ENCODE measurements around the gene PPP1R7.

Gene PPP1R7

GRCh38 chr2:241154915-241155314 lies 4.6 kb downstream of the PPP1R7 start:
- Histone ChIP-seq H4K20me1 (ENCODE audit: insufficient read depth, low read length) (peaks cover 12% of the 10 kb centered on the region; the same call in 1 of the 2 replicates), H3K36me3 (ENCODE audit: insufficient read depth, low read length) (peaks cover 49% of the 10 kb centered on the region), H3K9ac (ENCODE audit: low read depth, low read length) (no peak overlapping the region), H3K4me2 (ENCODE audit: insufficient read depth, low read length) (no peak overlapping the region), H2AFZ (ENCODE audit: low read depth, low read length) (no peak overlapping the region), H3K79me2 (ENCODE audit: insufficient read depth, low read length) (peaks cover 31% of the 10 kb centered on the region), H3K27ac (ENCODE audit: low read length) (no peak overlapping the region), H3K4me1 (ENCODE audit: insufficient read depth, low read length) (peaks cover 17% of the 10 kb centered on the region), H3K9me3 (ENCODE audit: insufficient read depth, low read length, severe bottlenecking) (no peaks in the 10 kb centered on the region), H3K4me3 (ENCODE audit: low read depth in 1 of 2, low read length in 2 of 2) (no peak overlapping the region), H3K27me3 (ENCODE audit: insufficient read depth, low read length, poor library complexity) (no peaks in the 10 kb centered on the region)
- no peak for DNase-seq
- TF ChIP-seq CTCF (IDR thresholded peaks at IDR 0.05; ENCODE audit: borderline replicate concordance, extremely low read depth, low read length, poor library complexity, severe bottlenecking): no peak
- TF ChIP-seq EZH2 (IDR thresholded peaks at IDR 0.05; ENCODE audit: borderline replicate concordance, low read depth, low read length, severe bottlenecking): no peak
- no peak for ATAC-seq (ENCODE audit: insufficient read depth, low read depth)

- no peak for ATAC-seq (ENCODE audit: insufficient read depth, low read depth)
- Histone ChIP-seq H3K36me3 (ENCODE audit: insufficient read depth, low read length) (peaks cover 57% of the 10 kb centered on the region), H3K9me3 (ENCODE audit: insufficient read depth, low read length, severe bottlenecking) (no peaks in the 10 kb centered on the region), H3K27me3 (ENCODE audit: insufficient read depth, low read length, poor library complexity) (no peaks in the 10 kb centered on the region), H3K9ac (ENCODE audit: low read depth, low read length) (no peak overlapping the region), H3K4me2 (ENCODE audit: insufficient read depth, low read length) (no peak overlapping the region), H4K20me1 (ENCODE audit: insufficient read depth, low read length) (peaks cover 12% of the 10 kb centered on the region; the same call in 1 of the 2 replicates), H3K4me3 (ENCODE audit: low read depth in 1 of 2, low read length in 2 of 2) (no peak overlapping the region), H3K27ac (ENCODE audit: low read length) (no peak overlapping the region), H3K79me2 (ENCODE audit: insufficient read depth, low read length) (peaks cover 26% of the 10 kb centered on the region), H2AFZ (ENCODE audit: low read depth, low read length) (no peak overlapping the region), H3K4me1 (ENCODE audit: insufficient read depth, low read length) (peaks cover 14% of the 10 kb centered on the region)
- TF ChIP-seq CTCF (IDR thresholded peaks at IDR 0.05; ENCODE audit: borderline replicate concordance, extremely low read depth, low read length, poor library complexity, severe bottlenecking) (no peak), EZH2 (IDR thresholded peaks at IDR 0.05; ENCODE audit: borderline replicate concordance, low read depth, low read length, severe bottlenecking) (no peak)
- DNase-seq: no peak
These were observed 5.7 kb downstream of the PPP1R7 start for GRCh38 chr2:241155936-241156335.

- Histone ChIP-seq H3K27ac (ENCODE audit: low read length) (no peak overlapping the region), H3K4me1 (ENCODE audit: insufficient read depth, low read length) (peaks cover 4% of the 10 kb centered on the region), H3K9ac (ENCODE audit: low read depth, low read length) (no peak overlapping the region), H3K27me3 (ENCODE audit: insufficient read depth, low read length, poor library complexity) (no peaks in the 10 kb centered on the region), H4K20me1 (ENCODE audit: insufficient read depth, low read length) (peaks cover 12% of the 10 kb centered on the region; the same call in 1 of the 2 replicates), H2AFZ (ENCODE audit: low read depth, low read length) (no peak overlapping the region), H3K4me3 (ENCODE audit: low read depth in 1 of 2, low read length in 2 of 2) (no peak overlapping the region), H3K36me3 (ENCODE audit: insufficient read depth, low read length) (peaks cover 64% of the 10 kb centered on the region), H3K79me2 (ENCODE audit: insufficient read depth, low read length) (peaks cover 15% of the 10 kb centered on the region), H3K4me2 (ENCODE audit: insufficient read depth, low read length) (no peak overlapping the region), H3K9me3 (ENCODE audit: insufficient read depth, low read length, severe bottlenecking) (no peaks in the 10 kb centered on the region)
- DNase-seq (no peak), ATAC-seq (ENCODE audit: insufficient read depth, low read depth) (no peak)
- TF ChIP-seq EZH2 (IDR thresholded peaks at IDR 0.05; ENCODE audit: borderline replicate concordance, low read depth, low read length, severe bottlenecking) (no peak), CTCF (IDR thresholded peaks at IDR 0.05; ENCODE audit: borderline replicate concordance, extremely low read depth, low read length, poor library complexity, severe bottlenecking) (no peak)
These were observed 6.7 kb downstream of the PPP1R7 start for GRCh38 chr2:241156971-241157441.

Data from DND-41 (cell line).